A549 (cell line): ENCODE data around the gene PRKCE. TPM values are rescaled to one million over a fixed set of nuclear protein-coding genes. Genes with fewer than 3 reads are reported as not detected.

Source experiments
- ATAC-seq, 2 experiments: fragments of 200-7000 bp in 1 of 2; fragments of >200 bp in 1 of 2; cut with Nextera tagmentation in 1 of 2; cut with Tn5 transposase in 1 of 2; 3 replicates each; pipeline versions ENCODE4 v1.8.0 to v1.9.1; 2018 to 2020; ENCODE audit warnings: mild to moderate bottlenecking in 1 of 2, moderate library complexity in 1 of 2
- CTCF ChIA-PET: fragments of 300-600 bp; sonication (Branson Sonifier 250); formaldehyde crosslinking; extraction: SDS; loops from one replicate; lab custom pipeline; 2021; ENCODE audit warnings: antibody characterized with exemption, inconsistent platforms; lab: Yijun Ruan, JAX
- POLR2A ChIA-PET: fragments of 350-600 bp; formaldehyde crosslinking; extraction: SDS; loops from one replicate; lab custom pipeline; 2021; ENCODE audit warnings: antibody characterized with exemption, inconsistent platforms; lab: Yijun Ruan, JAX
- DNase-seq, 2 experiments: peaks; one replicate each; pipeline versions ENCODE4 v3.0.0 to v3.0.0-alpha.2; 2011 to 2016; ENCODE audit warnings: low read depth in 1 of 2, low spot score in 1 of 2
- FAIRE-seq: peaks from 2 replicates; lab custom pipeline; 2011; peaks lifted over from hg19 to GRCh38; lab: Jason Lieb, UNC
- H3K27ac ChIP-seq, 2 experiments: fragments of >200 bp; sonication (Bioruptor Twin); formaldehyde crosslinking; 3 replicates each; pipeline ENCODE4 v1.5.1; 2016 to 2017
- H3K4me1 ChIP-seq: fragments of >200 bp; sonication (Bioruptor Twin); formaldehyde crosslinking; 3 replicates; pipeline ENCODE4 v1.6.1; 2016
- H3K4me2 ChIP-seq: fragments of >200 bp; sonication (Bioruptor Twin); formaldehyde crosslinking; 3 replicates; pipeline ENCODE4 v1.6.1; 2016
- H3K4me3 ChIP-seq: fragments of >200 bp; sonication (Bioruptor Twin); formaldehyde crosslinking; 3 replicates; pipeline ENCODE4 v1.5.1; 2016
- H3K9me3 ChIP-seq: fragments of >200 bp; sonication (Bioruptor Twin); formaldehyde crosslinking; 3 replicates; pipeline ENCODE4 v1.6.1; 2016
- ATOH8 ChIP-seq: fragments of 250-450 bp; sonication (Bioruptor Pico); IDR thresholded peaks from 2 replicates; pipeline ENCODE4 v1.5.0; 2020; ENCODE audit warnings: low read depth, mild to moderate bottlenecking, moderate library complexity
- BCL3 ChIP-seq: fragments of >200 bp; sonication (Bioruptor Twin); formaldehyde crosslinking; IDR thresholded peaks from 3 replicates; pipeline ENCODE4 v1.6.1; 2016
- FOSB ChIP-seq: fragments of 250-450 bp; sonication (Bioruptor Pico); IDR thresholded peaks from 2 replicates; pipeline ENCODE4 v1.5.0; 2020; ENCODE audit warnings: mild to moderate bottlenecking, moderate library complexity
- FOSL2 ChIP-seq, 2 experiments: fragments of 450-650 bp in 1 of 2; fragments of >200 bp in 1 of 2; sonication (Bioruptor Twin) in 1 of 2; formaldehyde crosslinking; IDR thresholded peaks; 2 replicates each; pipeline versions ENCODE4 v1.5.0 to v1.6.1; 2016 to 2020; ENCODE audit warnings: mild to moderate bottlenecking in 1 of 2, moderate library complexity in 1 of 2
- GATA3 ChIP-seq: IDR thresholded peaks from 2 replicates; pipeline ENCODE4 v1.6.1; 2012; ENCODE audit warnings: borderline replicate concordance
- HDAC2 ChIP-seq: fragments of 200-600 bp; sonication (generic); IDR thresholded peaks from 2 replicates; pipeline ENCODE4 v1.6.1; 2016
- HEYL ChIP-seq: fragments of 250-450 bp; sonication (Bioruptor Pico); IDR thresholded peaks from 2 replicates; pipeline ENCODE4 v1.8.0; 2021; ENCODE audit warnings: mild to moderate bottlenecking, moderate library complexity
- HMGXB4 ChIP-seq: fragments of 250-450 bp; sonication (Bioruptor Pico); IDR thresholded peaks from 2 replicates; pipeline ENCODE4 v1.5.0; 2021; ENCODE audit warnings: mild to moderate bottlenecking, moderate library complexity, borderline replicate concordance
- HOXA7 ChIP-seq: fragments of 250-450 bp; sonication (Bioruptor Pico); IDR thresholded peaks from 2 replicates; pipeline ENCODE4 v1.5.0; 2020; ENCODE audit warnings: mild to moderate bottlenecking, moderate library complexity
- HOXB5 ChIP-seq: fragments of 250-450 bp; sonication (Bioruptor Pico); IDR thresholded peaks from 2 replicates; pipeline ENCODE4 v1.5.0; 2020; ENCODE audit warnings: mild to moderate bottlenecking, moderate library complexity
- JUNB ChIP-seq: fragments of >200 bp; sonication (Bioruptor Twin); formaldehyde crosslinking; IDR thresholded peaks from 2 replicates; pipeline ENCODE4 v1.6.1; 2016
- KDM5A ChIP-seq: fragments of 200-600 bp; sonication (generic); IDR thresholded peaks from 2 replicates; pipeline ENCODE4 v1.6.1; 2016; ENCODE audit warnings: antibody characterized with exemption, mild to moderate bottlenecking
- MYC ChIP-seq: IDR thresholded peaks from 2 replicates; pipeline ENCODE4 v1.6.1; 2012; ENCODE audit warnings: mild to moderate bottlenecking, inconsistent platforms, low read length, improper control_type of control experiment, borderline replicate concordance
- NPAS2 ChIP-seq: fragments of 250-450 bp; sonication (Bioruptor Pico); IDR thresholded peaks from 2 replicates; pipeline ENCODE4 v1.8.0; 2022; ENCODE audit warnings: mild to moderate bottlenecking, moderate library complexity, borderline replicate concordance
- NR3C1 ChIP-seq: fragments of >200 bp; sonication (Bioruptor Twin); formaldehyde crosslinking; IDR thresholded peaks from 3 replicates; pipeline ENCODE4 v1.6.1; 2017
- PBX3 ChIP-seq: IDR thresholded peaks from 2 replicates; pipeline ENCODE4 v1.6.1; 2012
- PHF8 ChIP-seq: fragments of 200-600 bp; sonication (generic); IDR thresholded peaks from 2 replicates; pipeline ENCODE4 v1.6.1; 2016; ENCODE audit warnings: low read depth, mild to moderate bottlenecking, antibody characterized with exemption, moderate library complexity, borderline replicate concordance
- RAD21 ChIP-seq, 2 experiments: fragments of >200 bp in 1 of 2; sonication (Bioruptor Twin) in 1 of 2; formaldehyde crosslinking in 1 of 2; IDR thresholded peaks in 1 of 2; conservative IDR thresholded peaks in 1 of 2; 2 replicates in 1 of 2; 3 replicates in 1 of 2; pipeline ENCODE4 v1.6.1; 2012 to 2018; ENCODE audit warnings: inconsistent platforms in 1 of 2
- RARB ChIP-seq: fragments of 250-450 bp; sonication (Bioruptor Pico); IDR thresholded peaks from 2 replicates; pipeline ENCODE4 v1.8.0; 2021; ENCODE audit warnings: mild to moderate bottlenecking, moderate library complexity
- TFCP2L1 ChIP-seq: fragments of 250-450 bp; sonication (Bioruptor Pico); IDR thresholded peaks from 2 replicates; pipeline ENCODE4 v1.5.0; 2021; ENCODE audit warnings: mild to moderate bottlenecking
- ZFP36 ChIP-seq: fragments of 450-650 bp; IDR thresholded peaks from 2 replicates; pipeline ENCODE4 v1.6.1; 2014; ENCODE audit warnings: borderline replicate concordance; ENCODE audit not compliant: partially characterized antibody
- ZNF302 ChIP-seq: fragments of 250-450 bp; sonication (Bioruptor Pico); IDR thresholded peaks from 2 replicates; pipeline ENCODE4 v1.9.0; 2021; ENCODE audit warnings: inconsistent platforms, mild to moderate bottlenecking, moderate library complexity
- ZSCAN20 ChIP-seq: fragments of 250-450 bp; sonication (Bioruptor Pico); IDR thresholded peaks from 2 replicates; pipeline ENCODE4 v1.8.0; 2022; ENCODE audit warnings: mild to moderate bottlenecking, moderate library complexity
- WGBS: methylation state at CpG from one replicate; pipeline ENCODE4 v1.1.6; 2017; ENCODE audit errors: missing lambda C conversion rate; 5-methylcytosine and 5-hydroxymethylcytosine counted together
- polyA plus RNA-seq, 4 experiments: library from polyadenylated mRNA; depleted of rRNA in 3 of 4; stranded (reverse); fragments of >200 nt; fragmentation: RNase III in 1 of 4; extraction: RNeasy Plus Mini Kit Qiagen cat#74134 plus additional on column Dnase treatment in 1 of 4; gene quantifications; 2 replicates in 3 of 4; 3 replicates in 1 of 4; pipeline ENCODE4 v1.2.3, GENCODE V29; 2011 to 2017

PRKCE gene
- polyA plus RNA-seq, 2 of the 4 experiments (the other 2 are of a cell fraction) = 11.5 to 12.0 TPM

GRCh38 chr2:45661828-45662227 lies 10.4 kb downstream of the PRKCE start:
- FAIRE-seq = no peak
- no peak for TF ChIP-seq NR3C1
- TF ChIP-seq ZNF302 (CRISPR knock-in tag) = no peak
- TF ChIP-seq TFCP2L1 (CRISPR knock-in tag) = no peak
- TF ChIP-seq NPAS2 (CRISPR knock-in tag) = no peak
- POLR2A ChIA-PET = no interaction called here

GRCh38 chr2:45664635-45665261 lies 13.3 kb downstream of the PRKCE start:
- no peak overlapping the region for H3K4me2 ChIP-seq
- FAIRE-seq (no peak), ATAC-seq (no peak), DNase-seq (no peak)
- ChIA-PET POLR2A (no interaction called here), CTCF (interaction anchor here (0.8 to 1.7 kb wide), 8 partner anchors 9 to 271 kb away, joined by 3 to 5 read pairs (median 3); no protein-coding TSS in a partner anchor)
- H3K9me3 ChIP-seq = no peaks in the 10 kb centered on the region
- 59% methylated on average over 2 of the region's 2 CpGs for WGBS
- no peak overlapping the region for H3K27ac ChIP-seq
- H3K4me1 ChIP-seq = no peaks in the 10 kb centered on the region
- TF ChIP-seq FOSB (CRISPR knock-in tag) (no peak), ATOH8 (CRISPR knock-in tag) (no peak), HDAC2 (no peak)
- TF ChIP-seq, all 56 proteins: peak for 0
- no peak overlapping the region for H3K4me3 ChIP-seq

More at GRCh38 chr2:45661828-45662227, 10.4 kb downstream of the PRKCE start:
- WGBS = 87% methylated on average over 2 of the region's 2 CpGs
- Histone ChIP-seq H3K4me3 (no peak overlapping the region), H3K4me2 (no peak overlapping the region), H3K4me1 (no peaks in the 10 kb centered on the region), H3K27ac (no peak overlapping the region), H3K9me3 (no peaks in the 10 kb centered on the region)
- CTCF ChIA-PET = interaction anchor here (0.6 to 1.7 kb wide), 4 partner anchors 8 to 294 kb away, joined by 3 to 4 read pairs (median 4); no protein-coding TSS in a partner anchor
- DNase-seq = no peak
- ATAC-seq = no peak

GRCh38 chr2:45668509-45668908 lies 17.0 kb downstream of the PRKCE start:
- ChIA-PET CTCF (no interaction called here), POLR2A (no interaction called here)
- 91% methylated on average over 7 of the region's 7 CpGs for WGBS
- FAIRE-seq = no peak
- Histone ChIP-seq H3K9me3 (no peaks in the 10 kb centered on the region), H3K4me1 (no peaks in the 10 kb centered on the region), H3K4me2 (no peak overlapping the region), H3K4me3 (no peak overlapping the region), H3K27ac (no peak overlapping the region)
- TF ChIP-seq HEYL = no peak
- TF ChIP-seq HDAC2 = no peak
- no peak for TF ChIP-seq ZSCAN20 (CRISPR knock-in tag)
- no peak for TF ChIP-seq RARB (CRISPR knock-in tag)
- DNase-seq = no peak
- no peak for ATAC-seq

- H3K4me1 ChIP-seq = no peaks in the 10 kb centered on the region
- ChIA-PET POLR2A (no interaction called here), CTCF (no interaction called here)
- ATAC-seq (no peak), FAIRE-seq (no peak), DNase-seq (no peak)
- H3K27ac ChIP-seq = no peak overlapping the region
- WGBS = 80% methylated on average over 7 of the region's 7 CpGs
- H3K4me3 ChIP-seq = no peak overlapping the region
- no peaks in the 10 kb centered on the region for H3K9me3 ChIP-seq
- H3K4me2 ChIP-seq = no peak overlapping the region
- no peak for TF ChIP-seq HOXA7
- TF ChIP-seq MYC = no peak
- no peak for TF ChIP-seq GATA3
- TF ChIP-seq FOSL2 (IDR thresholded peaks at IDR 0.05) = no peak
- no peak for TF ChIP-seq FOSL2 (CRISPR knock-in tag; IDR thresholded peaks at IDR 0.05)
- no peak for TF ChIP-seq HOXB5 (CRISPR knock-in tag)
- TF ChIP-seq ZSCAN20 (CRISPR knock-in tag) = no peak
- TF ChIP-seq KDM5A = no peak
- no peak for TF ChIP-seq NR3C1
- TF ChIP-seq RAD21 (conservative IDR thresholded peaks at IDR 0.05 in 1 of 2, IDR thresholded peaks at IDR 0.05 in 1 of 2) = no peak
- TF ChIP-seq BCL3 = no peak
- no peak for TF ChIP-seq ZFP36
- no peak for TF ChIP-seq HMGXB4 (CRISPR knock-in tag)
- TF ChIP-seq HEYL = no peak
- no peak for TF ChIP-seq JUNB
- no peak for TF ChIP-seq PBX3
- no peak for TF ChIP-seq PHF8
Measured at GRCh38 chr2:45669032-45669486, 17.6 kb downstream of the PRKCE start.
